GM19035 (cell line): ENCODE measurements around the gene LY6G5B.

Experiments
- ATAC-seq: cut with Tn5 transposase; IDR thresholded peaks from one replicate; pipeline ENCODE4 v1.9.1; 2021; ENCODE audit not compliant: unreplicated experiment

Gene LY6G5B

GRCh38 chr6:31640612-31641011, 29.2 kb upstream of the LY6G5B start:
- no peak for ATAC-seq

- no peak for ATAC-seq
These were observed 28.4 kb upstream of the LY6G5B start for GRCh38 chr6:31641370-31641769.

GRCh38 chr6:31642798-31643570, 26.8 kb upstream of the LY6G5B start:
- ATAC-seq: no peak

GRCh38 chr6:31643818-31644454, 25.8 kb upstream of the LY6G5B start:
- no peak for ATAC-seq

- no peak for ATAC-seq
These were observed 24.5 kb upstream of the LY6G5B start for GRCh38 chr6:31645325-31645724.

- ATAC-seq: peak; percentile 19
These were observed 18.1 kb upstream of the LY6G5B start for GRCh38 chr6:31651602-31652191.

GRCh38 chr6:31652925-31653724, 16.7 kb upstream of the LY6G5B start:
- peak; percentile 59 for ATAC-seq

GRCh38 chr6:31654574-31655348, 15.0 kb upstream of the LY6G5B start:
- ATAC-seq: no peak

GRCh38 chr6:31655349-31656237, 14.2 kb upstream of the LY6G5B start, which contains the start of gene APOM:
TSS of gene APOM (plus strand) at chr6:31655894. CDS start at chr6:31655967, 73 bp downstream.
- no peak for ATAC-seq

GRCh38 chr6:31657406-31658157, 12.2 kb upstream of the LY6G5B start:
- ATAC-seq: no peak

- ATAC-seq: no peak
These were observed 11.6 kb upstream of the LY6G5B start for GRCh38 chr6:31658158-31658688.

GRCh38 chr6:31658983-31659648, 10.7 kb upstream of the LY6G5B start:
- ATAC-seq: no peak

GRCh38 chr6:31659649-31660380, 10.0 kb upstream of the LY6G5B start:
- peak; percentile 9 for ATAC-seq

- ATAC-seq: peak; percentile 44
These were observed 9.2 kb upstream of the LY6G5B start, which contains the start of gene C6orf47 for GRCh38 chr6:31660381-31661261. TSS of gene C6orf47 (minus strand) at chr6:31660778. CDS start at chr6:31659947, 831 bp downstream.

GRCh38 chr6:31661262-31662123, 8.3 kb upstream of the LY6G5B start:
- no peak for ATAC-seq
